Nephron (organoid): ENCODE results near the gene SHISA9.

Experiments
- H3K27ac Mint-ChIP-seq, 3 experiments: 2 replicates each; pipeline ENCODE4 v1.8.0; 2020; ENCODE audit warnings: mixed read lengths in 3 of 3, mild to moderate bottlenecking in 2 of 3, moderate library complexity in 1 of 3
- H3K27me3 Mint-ChIP-seq: 2 replicates; pipeline ENCODE4 v1.8.0; 2021; ENCODE audit warnings: low read depth, mild to moderate bottlenecking, moderate library complexity, mixed read lengths
- H3K36me3 Mint-ChIP-seq: 2 replicates; pipeline ENCODE4 v1.8.0; 2020; ENCODE audit warnings: low read depth, mixed read lengths
- H3K4me1 Mint-ChIP-seq: 2 replicates; pipeline ENCODE4 v1.8.0; 2020; ENCODE audit warnings: mixed read lengths
- H3K4me3 Mint-ChIP-seq, 3 experiments: 2 replicates each; pipeline ENCODE4 v1.8.0; 2020; ENCODE audit warnings: mild to moderate bottlenecking in 3 of 3, mixed read lengths in 3 of 3, moderate library complexity in 2 of 3
- H3K9me3 Mint-ChIP-seq: 2 replicates; pipeline ENCODE4 v1.8.0; 2020; ENCODE audit warnings: mixed read lengths
- CTCF ChIP-seq, 3 experiments: fragments of 200-600 bp; sonication (generic); IDR thresholded peaks; one replicate each; pipeline ENCODE4 v1.5.0; 2021; ENCODE audit warnings: antibody characterized with exemption in 3 of 3; ENCODE audit not compliant: unreplicated experiment in 3 of 3

The SHISA9 gene

GRCh38 chr16:12925026-12925800 is 23.8 kb downstream of the SHISA9 start:
- Mint-ChIP-seq H3K4me3 (no peak overlapping the region), H3K4me1 (no peaks in the 10 kb centered on the region), H3K9me3 (no peaks in the 10 kb centered on the region), H3K27ac (no peak overlapping the region), H3K27me3 (no peaks in the 10 kb centered on the region), H3K36me3 (no peaks in the 10 kb centered on the region)
- TF ChIP-seq CTCF (IDR thresholded peaks at IDR 0.05; ENCODE audit: unreplicated experiment in 3 of 3): no peak

GRCh38 chr16:12927591-12927990 is 26.2 kb downstream of the SHISA9 start:
- Mint-ChIP-seq H3K36me3 (no peaks in the 10 kb centered on the region), H3K4me1 (no peaks in the 10 kb centered on the region), H3K27ac (no peak overlapping the region), H3K27me3 (peaks cover 5% of the 10 kb centered on the region), H3K4me3 (no peak overlapping the region), H3K9me3 (no peaks in the 10 kb centered on the region)
- TF ChIP-seq CTCF (IDR thresholded peaks at IDR 0.05; ENCODE audit: unreplicated experiment in 3 of 3): no peak

- H3K4me1 Mint-ChIP-seq: no peaks in the 10 kb centered on the region
- no peak for TF ChIP-seq CTCF (IDR thresholded peaks at IDR 0.05; ENCODE audit: unreplicated experiment in 3 of 3)
- no peak overlapping the region for H3K4me3 Mint-ChIP-seq
- H3K9me3 Mint-ChIP-seq: no peaks in the 10 kb centered on the region
- H3K27me3 Mint-ChIP-seq: peaks cover 5% of the 10 kb centered on the region
- no peak overlapping the region for H3K27ac Mint-ChIP-seq
- no peaks in the 10 kb centered on the region for H3K36me3 Mint-ChIP-seq
Observed at GRCh38 chr16:12930881-12931280, 29.5 kb downstream of the SHISA9 start.

- Mint-ChIP-seq H3K36me3 (no peaks in the 10 kb centered on the region), H3K27ac (no peak overlapping the region), H3K9me3 (no peaks in the 10 kb centered on the region), H3K27me3 (peaks cover 9% of the 10 kb centered on the region), H3K4me3 (no peak overlapping the region), H3K4me1 (no peaks in the 10 kb centered on the region)
- TF ChIP-seq CTCF (IDR thresholded peaks at IDR 0.05; ENCODE audit: unreplicated experiment in 3 of 3): no peak
Observed at GRCh38 chr16:12936391-12936790, 35.0 kb downstream of the SHISA9 start.

GRCh38 chr16:12941896-12942295 is 40.5 kb downstream of the SHISA9 start:
- Mint-ChIP-seq H3K4me1 (no peaks in the 10 kb centered on the region), H3K27me3 (peaks cover 4% of the 10 kb centered on the region), H3K9me3 (no peaks in the 10 kb centered on the region), H3K27ac (no peak overlapping the region), H3K4me3 (no peak overlapping the region), H3K36me3 (no peaks in the 10 kb centered on the region)
- TF ChIP-seq CTCF (IDR thresholded peaks at IDR 0.05; ENCODE audit: unreplicated experiment in 3 of 3): no peak

DNA sequence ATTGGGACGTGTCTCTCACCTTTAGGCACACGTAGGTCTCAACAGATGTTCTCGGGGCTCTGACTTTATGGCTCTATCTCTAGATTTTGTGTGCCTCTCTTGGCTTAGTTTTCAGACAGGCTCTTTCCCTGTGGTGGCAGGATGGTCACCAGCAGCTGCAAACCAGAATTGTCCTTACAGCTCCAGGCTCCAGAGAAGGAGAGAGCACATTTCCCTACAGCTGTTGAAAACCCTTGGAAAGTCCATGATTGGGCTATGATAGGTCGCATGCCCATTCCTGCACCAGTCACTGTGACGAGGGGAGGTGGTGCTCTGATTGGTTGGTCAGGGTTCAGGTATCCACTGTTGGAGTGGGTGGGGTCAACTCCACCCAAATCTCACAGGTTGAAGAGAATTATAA is 41.5 kb downstream of the SHISA9 start:
- TF ChIP-seq CTCF (IDR thresholded peaks at IDR 0.05; ENCODE audit: unreplicated experiment in 3 of 3): no peak
- Mint-ChIP-seq H3K27me3 (peaks cover 4% of the 10 kb centered on the region), H3K27ac (no peak overlapping the region), H3K36me3 (no peaks in the 10 kb centered on the region), H3K4me1 (no peaks in the 10 kb centered on the region), H3K9me3 (no peaks in the 10 kb centered on the region), H3K4me3 (no peak overlapping the region)
